Stimulated activated CD4-positive, alpha-beta T cell treated with anti-CD3 and anti-CD28 coated beads, Interleukin-15, amount 100 ng/mL, for 48 hours (primary cell): ENCODE measurements around the gene DGKE.

Source experiments
- DNase-seq, 2 donors: peaks; one replicate each; pipeline ENCODE4 v3.0.0-alpha.2; 2020; ENCODE audit warnings: low read depth in 2 of 2

Gene DGKE

GRCh38 chr17:56913867-56914580, 80.1 kb downstream of the DGKE start, which contains the start of gene TRIM25:
TRIM25 (minus strand) TSS chr17:56914049; CDS start chr17:56913988, 61 bp downstream.
- DNase-seq, result peak; percentile 85 to 86

- DNase-seq, result no peak
Observed at GRCh38 chr17:56914581-56915273, 80.8 kb downstream of the DGKE start.

- DNase-seq, result no peak
Observed at GRCh38 chr17:56917559-56918296, 83.8 kb downstream of the DGKE start.

- DNase-seq, result no peak
Observed at GRCh38 chr17:56918916-56919315, 85.0 kb downstream of the DGKE start.
